Thyroid gland (tissue), 4 donors: ENCODE results near the gene ALOX5. TPM values are rescaled to one million over a fixed set of nuclear protein-coding genes. Genes with fewer than 3 reads are reported as not detected.

Experiments
- DNase-seq, 2 donors: peaks; one replicate each; pipeline ENCODE4 v3.0.0-alpha.2; 2019
- H3K27ac ChIP-seq, 3 donors: fragments of 200-600 bp; sonication (generic); 1 replicate in 2 of 3; 2 replicates in 1 of 3; pipeline ENCODE4 v1.5.1; 2016 to 2019; ENCODE audit warnings: mild to moderate bottlenecking in 1 of 3, moderate library complexity in 1 of 3
- H3K27me3 ChIP-seq: fragments of 200-600 bp; sonication (generic); one replicate; pipeline ENCODE4 v1.5.1; 2019
- H3K36me3 ChIP-seq, 2 donors: fragments of 200-600 bp; sonication (generic); one replicate each; pipeline ENCODE4 v1.5.1; 2016 to 2019
- H3K4me1 ChIP-seq, 2 donors: fragments of 200-600 bp; sonication (generic); one replicate each; pipeline ENCODE4 v1.5.1; 2017 to 2019
- H3K4me3 ChIP-seq, 3 donors: fragments of 200-600 bp; sonication (generic); replicated peaks in 1 of 3; 1 replicate in 2 of 3; 2 replicates in 1 of 3; pipeline ENCODE4 v1.5.1; 2016; ENCODE audit warnings: mild to moderate bottlenecking in 1 of 3
- H3K9me3 ChIP-seq: fragments of 200-600 bp; sonication (generic); one replicate; pipeline ENCODE4 v1.5.1; 2017
- POLR2A ChIP-seq, 2 donors: fragments of 450-650 bp; IDR thresholded peaks; one replicate each; pipeline ENCODE4 v1.6.1; 2017; ENCODE audit warnings: antibody characterized with exemption in 2 of 2, mild to moderate bottlenecking in 2 of 2, moderate library complexity in 1 of 2
- WGBS, 2 donors: methylation state at CpG; one replicate each; pipeline ENCODE4 v1.1.5; 2017; 5-methylcytosine and 5-hydroxymethylcytosine counted together
- intact Hi-C: fragments of 100-400 bp; cut with DNase I; formaldehyde crosslinking; loops from one replicate; pipeline ENCODE4 v1.15.1; 2023
- total RNA-seq, 4 donors: library from RNA; depleted of rRNA; stranded (reverse); fragments of >200 nt; gene quantifications; one replicate each; pipeline ENCODE4 v1.2.3, GENCODE V29; 2016
- TF ChIP-seq, protein P1 (sequence below), 6 experiments: fragments of 200-600 bp in 3 of 6; fragments of 450-650 bp in 3 of 6; sonication (generic) in 3 of 6; IDR thresholded peaks; one replicate each; pipeline ENCODE4 v1.5.1; 2016 to 2019; ENCODE audit warnings: antibody characterized with exemption in 6 of 6, mild to moderate bottlenecking in 2 of 6, inconsistent platforms in 1 of 6, moderate library complexity in 1 of 6

Gene ALOX5
- total RNA-seq, 4 donors from 2014 or later: 4.1 to 28.2 (median 10.3) TPM

DNA sequence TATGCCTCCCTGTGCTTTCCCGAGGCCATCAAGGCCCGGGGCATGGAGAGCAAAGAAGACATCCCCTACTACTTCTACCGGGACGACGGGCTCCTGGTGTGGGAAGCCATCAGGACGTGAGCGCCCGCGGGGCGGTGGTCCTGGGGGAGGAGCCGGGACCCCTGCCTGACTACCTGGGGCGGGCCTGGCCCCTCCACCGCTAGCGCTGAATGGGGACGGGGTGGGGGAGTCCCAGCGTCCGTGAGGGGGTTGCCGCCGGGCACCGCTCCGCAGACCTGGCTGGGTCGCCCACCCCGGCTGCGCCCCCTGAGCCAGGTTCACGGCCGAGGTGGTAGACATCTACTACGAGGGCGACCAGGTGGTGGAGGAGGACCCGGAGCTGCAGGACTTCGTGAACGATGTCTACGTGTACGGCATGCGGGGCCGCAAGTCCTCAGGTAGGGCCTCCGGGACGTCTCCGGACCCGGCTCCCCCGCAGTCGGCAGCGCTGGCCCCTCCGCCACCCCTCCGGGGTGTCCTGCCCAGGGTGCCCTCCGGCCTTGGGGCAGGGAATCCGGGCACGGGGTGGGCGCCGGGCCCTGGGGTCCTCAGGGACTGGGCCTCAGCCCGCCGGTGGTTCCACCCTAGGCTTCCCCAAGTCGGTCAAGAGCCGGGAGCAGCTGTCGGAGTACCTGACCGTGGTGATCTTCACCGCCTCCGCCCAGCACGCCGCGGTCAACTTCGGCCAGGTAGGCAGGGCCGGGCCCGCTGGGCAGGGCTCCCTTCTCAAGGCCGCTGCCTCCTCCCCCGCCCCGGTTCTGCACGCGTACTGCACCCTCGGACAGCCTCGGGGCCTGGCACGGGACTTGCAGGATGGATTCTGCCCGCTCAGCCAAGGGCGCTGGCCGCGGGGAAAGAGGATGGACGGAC is 69.3 kb downstream of the ALOX5 start:
- TF ChIP-seq POLR2A (IDR thresholded peaks at IDR 0.05): no peak
- TF ChIP-seq, protein P1, sequence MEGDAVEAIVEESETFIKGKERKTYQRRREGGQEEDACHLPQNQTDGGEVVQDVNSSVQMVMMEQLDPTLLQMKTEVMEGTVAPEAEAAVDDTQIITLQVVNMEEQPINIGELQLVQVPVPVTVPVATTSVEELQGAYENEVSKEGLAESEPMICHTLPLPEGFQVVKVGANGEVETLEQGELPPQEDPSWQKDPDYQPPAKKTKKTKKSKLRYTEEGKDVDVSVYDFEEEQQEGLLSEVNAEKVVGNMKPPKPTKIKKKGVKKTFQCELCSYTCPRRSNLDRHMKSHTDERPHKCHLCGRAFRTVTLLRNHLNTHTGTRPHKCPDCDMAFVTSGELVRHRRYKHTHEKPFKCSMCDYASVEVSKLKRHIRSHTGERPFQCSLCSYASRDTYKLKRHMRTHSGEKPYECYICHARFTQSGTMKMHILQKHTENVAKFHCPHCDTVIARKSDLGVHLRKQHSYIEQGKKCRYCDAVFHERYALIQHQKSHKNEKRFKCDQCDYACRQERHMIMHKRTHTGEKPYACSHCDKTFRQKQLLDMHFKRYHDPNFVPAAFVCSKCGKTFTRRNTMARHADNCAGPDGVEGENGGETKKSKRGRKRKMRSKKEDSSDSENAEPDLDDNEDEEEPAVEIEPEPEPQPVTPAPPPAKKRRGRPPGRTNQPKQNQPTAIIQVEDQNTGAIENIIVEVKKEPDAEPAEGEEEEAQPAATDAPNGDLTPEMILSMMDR (IDR thresholded peaks at IDR 0.05): no peak
- no peaks in the 10 kb centered on the region for H3K27me3 ChIP-seq
- WGBS, 2 donors: 89 to 92% methylated on average over 17 to 30 of the region's 76 CpGs
- no peaks in the 10 kb centered on the region for H3K9me3 ChIP-seq
- DNase-seq: no peak
- H3K4me3 ChIP-seq: no peak overlapping the region
- no peaks in the 10 kb centered on the region for H3K36me3 ChIP-seq
- no peak overlapping the region for H3K27ac ChIP-seq
- H3K4me1 ChIP-seq: no peaks in the 10 kb centered on the region
- intact Hi-C loops: no loop called here

DNA sequence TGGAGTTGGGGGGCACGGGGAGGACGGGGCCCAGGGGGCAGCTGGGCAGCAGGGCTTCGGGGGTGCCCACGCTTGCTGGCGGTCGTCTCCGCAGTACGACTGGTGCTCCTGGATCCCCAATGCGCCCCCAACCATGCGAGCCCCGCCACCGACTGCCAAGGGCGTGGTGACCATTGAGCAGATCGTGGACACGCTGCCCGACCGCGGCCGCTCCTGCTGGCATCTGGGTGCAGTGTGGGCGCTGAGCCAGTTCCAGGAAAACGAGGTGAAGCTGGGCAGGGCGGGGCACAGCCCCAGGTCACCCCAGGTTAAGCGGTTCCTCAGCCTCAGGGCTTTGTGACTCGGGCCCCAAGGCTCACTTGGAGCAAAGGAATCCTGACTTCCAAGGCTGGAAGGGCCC is 70.0 kb downstream of the ALOX5 start:
- H3K4me1 ChIP-seq: no peaks in the 10 kb centered on the region
- no peaks in the 10 kb centered on the region for H3K9me3 ChIP-seq
- intact Hi-C loops: no loop called here
- WGBS, 2 donors: 90 to 100% methylated on average over 1 to 4 of the region's 24 CpGs
- H3K27me3 ChIP-seq: no peaks in the 10 kb centered on the region
- TF ChIP-seq, protein P1 (IDR thresholded peaks at IDR 0.05): no peak
- no peak for TF ChIP-seq POLR2A (IDR thresholded peaks at IDR 0.05)
- no peak for DNase-seq
- no peak overlapping the region for H3K27ac ChIP-seq
- H3K4me3 ChIP-seq: no peak overlapping the region
- no peaks in the 10 kb centered on the region for H3K36me3 ChIP-seq

DNA sequence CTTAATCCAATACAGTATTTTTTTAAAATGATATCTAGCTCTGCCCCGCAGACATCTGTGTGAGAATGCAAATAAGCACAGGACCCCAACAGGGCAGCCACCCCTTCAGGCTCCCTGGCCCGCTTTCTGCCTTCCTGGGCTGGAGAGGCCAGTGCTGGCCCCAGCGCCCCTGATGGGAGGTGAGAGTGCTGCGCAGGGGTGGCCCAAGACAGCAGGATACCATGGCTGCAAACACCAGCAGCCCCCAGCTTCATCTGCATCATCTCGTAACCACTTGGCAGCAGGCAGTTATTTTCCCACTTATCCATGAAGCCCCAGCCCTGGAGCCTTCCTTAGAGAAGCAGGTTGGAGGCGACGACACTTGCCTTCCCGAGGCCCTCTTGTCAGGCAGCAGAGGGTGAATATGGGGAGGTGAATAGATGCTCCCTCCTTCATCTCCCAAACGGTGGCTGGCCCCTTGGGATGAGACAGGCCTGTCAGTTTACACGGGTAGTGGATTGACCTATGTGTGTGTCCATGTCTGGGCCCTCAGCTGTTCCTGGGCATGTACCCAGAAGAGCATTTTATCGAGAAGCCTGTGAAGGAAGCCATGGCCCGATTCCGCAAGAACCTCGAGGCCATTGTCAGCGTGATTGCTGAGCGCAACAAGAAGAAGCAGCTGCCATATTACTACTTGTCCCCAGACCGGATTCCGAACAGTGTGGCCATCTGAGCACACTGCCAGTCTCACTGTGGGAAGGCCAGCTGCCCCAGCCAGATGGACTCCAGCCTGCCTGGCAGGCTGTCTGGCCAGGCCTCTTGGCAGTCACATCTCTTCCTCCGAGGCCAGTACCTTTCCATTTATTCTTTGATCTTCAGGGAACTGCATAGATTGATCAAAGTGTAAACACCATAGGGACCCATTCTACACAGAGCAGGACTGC is 71.2 kb downstream of the ALOX5 start:
- intact Hi-C loops: no loop called here
- WGBS, 2 donors: 78 to 85% methylated on average over 14 to 16 of the region's 19 CpGs
- Histone ChIP-seq H3K4me1 (no peaks in the 10 kb centered on the region), H3K36me3 (no peaks in the 10 kb centered on the region), H3K4me3 (no peak overlapping the region), H3K27me3 (no peaks in the 10 kb centered on the region), H3K9me3 (no peaks in the 10 kb centered on the region), H3K27ac (no peak overlapping the region)
- DNase-seq: no peak
- no peak for TF ChIP-seq POLR2A (IDR thresholded peaks at IDR 0.05)
- TF ChIP-seq, protein P1 (IDR thresholded peaks at IDR 0.05): no peak

DNA sequence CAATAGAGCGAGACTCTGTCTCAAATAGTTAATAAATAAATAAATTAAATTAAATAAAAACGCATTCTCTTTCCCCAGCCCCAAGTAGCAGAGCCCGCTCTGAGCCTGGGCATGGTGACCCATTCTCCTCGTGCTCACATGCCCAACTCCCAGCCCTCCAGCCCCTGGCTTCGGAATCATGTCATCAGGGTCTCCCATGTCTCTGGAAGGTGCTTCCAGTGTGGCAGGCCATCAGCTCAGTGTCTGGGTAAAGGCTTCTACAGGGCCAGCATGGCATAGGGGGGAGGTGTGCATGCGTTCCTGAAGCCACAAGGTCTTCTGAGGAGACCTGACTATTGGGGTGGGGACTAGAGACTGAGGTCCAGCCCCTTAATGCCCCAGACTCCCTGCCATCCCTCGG is 72.8 kb downstream of the ALOX5 start:
- Histone ChIP-seq H3K9me3 (no peaks in the 10 kb centered on the region), H3K36me3 (no peaks in the 10 kb centered on the region), H3K4me1 (no peaks in the 10 kb centered on the region), H3K27ac (no peak overlapping the region), H3K27me3 (no peaks in the 10 kb centered on the region), H3K4me3 (no peak overlapping the region)
- 86 to 98% methylated on average over 7 of the region's 7 CpGs for WGBS, 2 donors
- TF ChIP-seq, protein P1 (IDR thresholded peaks at IDR 0.05): no peak
- TF ChIP-seq POLR2A (IDR thresholded peaks at IDR 0.05): no peak
- intact Hi-C loops: no loop called here
- no peak for DNase-seq
